Measurements from ENCODE around the gene HIPK4. TPM values are rescaled to one million over a fixed set of nuclear protein-coding genes. Genes with fewer than 3 reads are reported as not detected.

Gene HIPK4
- total and polyA plus RNA-seq, 9 of the 15 experiments (the other 6 are each of a cell fraction or from before 2014, with no cell fraction given), result 0.06 to 0.09 TPM; not detected in 7

GRCh38 chr19:40366697-40367561 lies 23.1 kb downstream of the HIPK4 start (continued):
- TF ChIP-seq, protein P1, sequence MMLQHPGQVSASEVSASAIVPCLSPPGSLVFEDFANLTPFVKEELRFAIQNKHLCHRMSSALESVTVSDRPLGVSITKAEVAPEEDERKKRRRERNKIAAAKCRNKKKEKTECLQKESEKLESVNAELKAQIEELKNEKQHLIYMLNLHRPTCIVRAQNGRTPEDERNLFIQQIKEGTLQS (IDR thresholded peaks at IDR 0.05), result peak; percentile 43; the same call in 1 of the 2 replicates
- TF ChIP-seq, protein P1 (CRISPR knock-in tag; conservative IDR thresholded peaks at IDR 0.05), result no peak
- peak; percentile 11; the same call in 1 of the 2 replicates for TF ChIP-seq SMARCA4 (IDR thresholded peaks at IDR 0.05)
- TF ChIP-seq CTBP1 (IDR thresholded peaks at IDR 0.05; ENCODE audit: borderline replicate concordance), result peak; percentile 31; the same call in 1 of the 2 replicates
- TF ChIP-seq, protein P2, sequence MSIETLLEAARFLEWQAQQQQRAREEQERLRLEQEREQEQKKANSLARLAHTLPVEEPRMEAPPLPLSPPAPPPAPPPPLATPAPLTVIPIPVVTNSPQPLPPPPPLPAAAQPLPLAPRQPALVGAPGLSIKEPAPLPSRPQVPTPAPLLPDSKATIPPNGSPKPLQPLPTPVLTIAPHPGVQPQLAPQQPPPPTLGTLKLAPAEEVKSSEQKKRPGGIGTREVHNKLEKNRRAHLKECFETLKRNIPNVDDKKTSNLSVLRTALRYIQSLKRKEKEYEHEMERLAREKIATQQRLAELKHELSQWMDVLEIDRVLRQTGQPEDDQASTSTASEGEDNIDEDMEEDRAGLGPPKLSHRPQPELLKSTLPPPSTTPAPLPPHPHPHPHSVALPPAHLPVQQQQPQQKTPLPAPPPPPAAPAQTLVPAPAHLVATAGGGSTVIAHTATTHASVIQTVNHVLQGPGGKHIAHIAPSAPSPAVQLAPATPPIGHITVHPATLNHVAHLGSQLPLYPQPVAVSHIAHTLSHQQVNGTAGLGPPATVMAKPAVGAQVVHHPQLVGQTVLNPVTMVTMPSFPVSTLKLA (conservative IDR thresholded peaks at IDR 0.05), result no peak
- no peak for TF ChIP-seq ZNF124 (CRISPR knock-in tag; IDR thresholded peaks at IDR 0.05)
- TF ChIP-seq, protein P3, sequence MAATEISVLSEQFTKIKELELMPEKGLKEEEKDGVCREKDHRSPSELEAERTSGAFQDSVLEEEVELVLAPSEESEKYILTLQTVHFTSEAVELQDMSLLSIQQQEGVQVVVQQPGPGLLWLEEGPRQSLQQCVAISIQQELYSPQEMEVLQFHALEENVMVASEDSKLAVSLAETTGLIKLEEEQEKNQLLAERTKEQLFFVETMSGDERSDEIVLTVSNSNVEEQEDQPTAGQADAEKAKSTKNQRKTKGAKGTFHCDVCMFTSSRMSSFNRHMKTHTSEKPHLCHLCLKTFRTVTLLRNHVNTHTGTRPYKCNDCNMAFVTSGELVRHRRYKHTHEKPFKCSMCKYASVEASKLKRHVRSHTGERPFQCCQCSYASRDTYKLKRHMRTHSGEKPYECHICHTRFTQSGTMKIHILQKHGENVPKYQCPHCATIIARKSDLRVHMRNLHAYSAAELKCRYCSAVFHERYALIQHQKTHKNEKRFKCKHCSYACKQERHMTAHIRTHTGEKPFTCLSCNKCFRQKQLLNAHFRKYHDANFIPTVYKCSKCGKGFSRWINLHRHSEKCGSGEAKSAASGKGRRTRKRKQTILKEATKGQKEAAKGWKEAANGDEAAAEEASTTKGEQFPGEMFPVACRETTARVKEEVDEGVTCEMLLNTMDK (IDR thresholded peaks at IDR 0.05; ENCODE audit: borderline replicate concordance, insufficient read depth, low read depth, low read length, poor library complexity, severe bottlenecking), result no peak
- no peak for TF ChIP-seq ATF7 (IDR thresholded peaks at IDR 0.05)
- TF ChIP-seq ILF3 (IDR thresholded peaks at IDR 0.05; ENCODE audit: borderline replicate concordance), result no peak
- no peak for TF ChIP-seq FOSL1 (tag; conservative IDR thresholded peaks at IDR 0.05)
- TF ChIP-seq MAFK (IDR thresholded peaks at IDR 0.05; ENCODE audit: low read length), result peak; percentile 79
- TF ChIP-seq MAFF (IDR thresholded peaks at IDR 0.05; ENCODE audit: low read length), result peak; percentile 75
- TF ChIP-seq, protein P4, sequence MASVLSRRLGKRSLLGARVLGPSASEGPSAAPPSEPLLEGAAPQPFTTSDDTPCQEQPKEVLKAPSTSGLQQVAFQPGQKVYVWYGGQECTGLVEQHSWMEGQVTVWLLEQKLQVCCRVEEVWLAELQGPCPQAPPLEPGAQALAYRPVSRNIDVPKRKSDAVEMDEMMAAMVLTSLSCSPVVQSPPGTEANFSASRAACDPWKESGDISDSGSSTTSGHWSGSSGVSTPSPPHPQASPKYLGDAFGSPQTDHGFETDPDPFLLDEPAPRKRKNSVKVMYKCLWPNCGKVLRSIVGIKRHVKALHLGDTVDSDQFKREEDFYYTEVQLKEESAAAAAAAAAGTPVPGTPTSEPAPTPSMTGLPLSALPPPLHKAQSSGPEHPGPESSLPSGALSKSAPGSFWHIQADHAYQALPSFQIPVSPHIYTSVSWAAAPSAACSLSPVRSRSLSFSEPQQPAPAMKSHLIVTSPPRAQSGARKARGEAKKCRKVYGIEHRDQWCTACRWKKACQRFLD (CRISPR knock-in tag; IDR thresholded peaks at IDR 0.05), result no peak
- TF ChIP-seq JUN (IDR thresholded peaks at IDR 0.05; ENCODE audit: borderline replicate concordance, low read depth, low read length), result no peak
- TF ChIP-seq JUN (CRISPR knock-in tag; IDR thresholded peaks at IDR 0.05; ENCODE audit: borderline replicate concordance), result no peak
- TF ChIP-seq BRD9 (IDR thresholded peaks at IDR 0.05; ENCODE audit: low read depth, partially characterized antibody), result no peak
- peak; percentile 95 for TF ChIP-seq EGR1 (conservative IDR thresholded peaks at IDR 0.05)
- no peak for TF ChIP-seq NR2F6 (CRISPR knock-in tag; IDR thresholded peaks at IDR 0.05)
- TF ChIP-seq ZNF449 (CRISPR knock-in tag; IDR thresholded peaks at IDR 0.05), result no peak
- no peak for TF ChIP-seq MYBL2 (IDR thresholded peaks at IDR 0.05; ENCODE audit: low read depth)
- TF ChIP-seq MYBL2 (CRISPR knock-in tag; IDR thresholded peaks at IDR 0.05; ENCODE audit: borderline replicate concordance), result no peak

Measured in K562 (cell line).